Fibroblast of the aortic adventitia (primary cell): ENCODE data around the gene MYO3A. TPM values are rescaled to one million over a fixed set of nuclear protein-coding genes. Genes with fewer than 3 reads are reported as not detected.
"Not testable (repeated sequence)": the region's sequence is repeated elsewhere in the genome, so short reads cannot be mapped to it uniquely, and the experiment has no call there.

Experiments used
- DNase-seq: peaks from one replicate; pipeline ENCODE4 v3.0.0-alpha.2; 2010; ENCODE audit warnings: low read depth
- H3K4me3 ChIP-seq: 2 replicates; pipeline ENCODE4 v1.5.1; 2011; ENCODE audit warnings: low read depth, mild to moderate bottlenecking, control low read depth, low read length, moderate library complexity
- CTCF ChIP-seq: IDR thresholded peaks from 2 replicates; pipeline ENCODE4 v1.5.1; 2011; ENCODE audit warnings: mild to moderate bottlenecking, low read length, control low read depth, inconsistent platforms; ENCODE audit not compliant: insufficient read depth
- total RNA-seq: library from RNA; depleted of rRNA; stranded (reverse); fragments of >200 nt; gene quantifications from 2 replicates; pipeline ENCODE4 v1.2.3, GENCODE V29; 2012; ENCODE audit warnings: low replicate concordance

MYO3A gene
- total RNA-seq, 1 donor = not detected

- DNase-seq = no peak
- TF ChIP-seq CTCF = no peak
- no peak overlapping the region for H3K4me3 ChIP-seq
Measured at GRCh38 chr10:25999295-25999981, 65.4 kb downstream of the MYO3A start.

- no peak for DNase-seq
- TF ChIP-seq CTCF = no peak
- no peak overlapping the region for H3K4me3 ChIP-seq
Measured at GRCh38 chr10:26000971-26001370, 66.9 kb downstream of the MYO3A start.

GRCh38 chr10:26002466-26002865, 68.4 kb downstream of the MYO3A start:
- not testable (repeated sequence) for H3K4me3 ChIP-seq

GRCh38 chr10:26015092-26015491, 81.1 kb downstream of the MYO3A start:
- H3K4me3 ChIP-seq = no peak overlapping the region
- no peak for TF ChIP-seq CTCF
- no peak for DNase-seq

More at GRCh38 chr10:26002466-26002865, 68.4 kb downstream of the MYO3A start:
- DNase-seq = not testable (repeated sequence)

GRCh38 chr10:26022831-26023230, 88.8 kb downstream of the MYO3A start:
- no peak overlapping the region for H3K4me3 ChIP-seq
- DNase-seq = no peak
- no peak for TF ChIP-seq CTCF

DNA sequence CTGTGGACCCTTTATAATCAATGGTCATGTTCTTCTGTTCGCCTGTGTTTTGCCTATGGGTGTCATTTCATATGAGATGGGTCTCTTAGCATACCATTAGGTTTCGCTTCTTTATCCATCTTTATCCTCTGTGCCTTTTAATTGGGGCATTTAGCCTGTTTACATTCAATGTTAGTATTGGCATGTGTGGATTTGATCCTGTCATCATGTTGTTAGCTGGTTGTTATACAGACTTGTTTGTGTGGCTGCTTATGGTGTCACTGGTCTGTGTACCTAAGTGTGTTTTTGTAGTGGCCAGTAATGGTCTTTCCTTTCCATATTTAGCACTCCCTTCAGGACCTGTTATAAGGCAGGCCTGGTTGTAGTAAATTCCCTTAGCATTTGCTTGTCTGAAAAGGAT, 90.3 kb downstream of the MYO3A start:
- TF ChIP-seq CTCF = no peak
- H3K4me3 ChIP-seq = no peak overlapping the region
- no peak for DNase-seq

GRCh38 chr10:26025523-26025922, 91.5 kb downstream of the MYO3A start:
- no peak for DNase-seq
- H3K4me3 ChIP-seq = no peak overlapping the region
- no peak for TF ChIP-seq CTCF
